Fibroblast of lung (primary cell): ENCODE measurements around the gene CTSW. TPM values are rescaled to one million over a fixed set of nuclear protein-coding genes. Genes with fewer than 3 reads are reported as not detected.

Experiments used
- DNase-seq, 2 donors: peaks; one replicate each; pipeline versions ENCODE4 v3.0.0 to v3.0.0-alpha.2; 2010; ENCODE audit warnings: low read depth in 2 of 2
- H2AFZ ChIP-seq: 2 replicates; pipeline ENCODE4 v1.5.1; 2012; ENCODE audit warnings: low read length, control low read depth, inconsistent platforms
- H3K27ac ChIP-seq: 2 replicates; pipeline ENCODE4 v1.5.1; 2011; ENCODE audit warnings: low read length, control low read depth; ENCODE audit not compliant: insufficient read depth
- H3K27me3 ChIP-seq: 2 replicates; pipeline ENCODE4 v1.5.1; 2011; ENCODE audit warnings: mild to moderate bottlenecking, low read length; ENCODE audit not compliant: control insufficient read depth, insufficient read depth
- H3K36me3 ChIP-seq: 2 replicates; pipeline ENCODE4 v1.5.1; 2011; ENCODE audit warnings: low read length; ENCODE audit not compliant: control insufficient read depth, insufficient read depth
- H3K4me1 ChIP-seq: 2 replicates; pipeline ENCODE4 v1.5.1; 2011; ENCODE audit warnings: low read length; ENCODE audit not compliant: control insufficient read depth, insufficient read depth; ENCODE audit errors: extremely low read depth
- H3K4me2 ChIP-seq: 2 replicates; pipeline ENCODE4 v1.5.1; 2011; ENCODE audit warnings: low read length, control low read depth; ENCODE audit not compliant: insufficient read depth; ENCODE audit errors: extremely low read depth
- H3K4me3 ChIP-seq, 4 experiments: fragments of 200-600 bp in 1 of 4; sonication (generic) in 1 of 4; replicated peaks in 1 of 4; 2 replicates each; pipeline ENCODE4 v1.5.1; 2011 to 2016; ENCODE audit warnings: low read length in 4 of 4, low read depth in 3 of 4, mild to moderate bottlenecking in 3 of 4, control low read depth in 2 of 4, inconsistent platforms in 1 of 4, mixed read lengths in 1 of 4; ENCODE audit not compliant: insufficient read depth in 1 of 4; ENCODE audit errors: control extremely low read depth in 1 of 4
- H3K79me2 ChIP-seq: 2 replicates; pipeline ENCODE4 v1.5.1; 2012; ENCODE audit warnings: mild to moderate bottlenecking, low read length, inconsistent platforms; ENCODE audit not compliant: control insufficient read depth, insufficient read depth
- H3K9ac ChIP-seq: 2 replicates; pipeline ENCODE4 v1.5.1; 2011; ENCODE audit warnings: mild to moderate bottlenecking, low read length, control low read depth; ENCODE audit not compliant: insufficient read depth
- H3K9me3 ChIP-seq: 2 replicates; pipeline ENCODE4 v1.5.1; 2012; ENCODE audit warnings: low read depth, low read length; ENCODE audit not compliant: control insufficient read depth, insufficient read depth
- H4K20me1 ChIP-seq: 2 replicates; pipeline ENCODE4 v1.5.1; 2011; ENCODE audit warnings: low read length; ENCODE audit not compliant: control insufficient read depth, insufficient read depth; ENCODE audit errors: extremely low read depth
- CTCF ChIP-seq, 2 donors: IDR thresholded peaks in 1 of 2; conservative IDR thresholded peaks in 1 of 2; 1 replicate in 1 of 2; 2 replicates in 1 of 2; pipeline ENCODE4 v1.5.1; 2011 to 2012; ENCODE audit warnings: low read length in 2 of 2, control low read depth in 1 of 2, inconsistent platforms in 1 of 2, low read depth in 1 of 2, mild to moderate bottlenecking in 1 of 2
- EZH2 ChIP-seq: IDR thresholded peaks from 2 replicates; pipeline ENCODE4 v1.5.1; 2012; ENCODE audit warnings: low read length, control low read depth, mild to moderate bottlenecking; ENCODE audit errors: missing control alignments
- polyA plus RNA-seq, 2 donors: library from polyadenylated mRNA; depleted of rRNA in 1 of 2; stranded (reverse) in 1 of 2; unstranded in 1 of 2; fragments of >200 nt; gene quantifications; 2 replicates each; pipeline ENCODE4 v1.2.1, GENCODE V29; 2011 to 2012; ENCODE audit warnings: missing spikeins in 1 of 2
- total RNA-seq: library from RNA; depleted of rRNA; stranded (reverse); fragments of >200 nt; gene quantifications from 2 replicates; pipeline ENCODE4 v1.2.1, GENCODE V29; 2014

Gene CTSW
- total and polyA plus RNA-seq, 2 donors (not counting 1 experiment from before 2014, with no cell fraction given): not detected

- Histone ChIP-seq H3K4me3 (no peak overlapping the region), H3K4me1 (peaks cover 13% of the 10 kb centered on the region), H4K20me1 (peaks cover 4% of the 10 kb centered on the region), H3K79me2 (peaks cover 31% of the 10 kb centered on the region), H3K27ac (no peak overlapping the region), H3K9me3 (no peaks in the 10 kb centered on the region), H3K4me2 (no peak overlapping the region), H3K36me3 (peaks cover 45% of the 10 kb centered on the region), H3K9ac (no peak overlapping the region), H2AFZ (no peak overlapping the region), H3K27me3 (no peaks in the 10 kb centered on the region)
- TF ChIP-seq EZH2 (no peak), CTCF (conservative IDR thresholded peaks at IDR 0.05 in 1 of 2, IDR thresholded peaks at IDR 0.05 in 1 of 2; ENCODE audit: low read depth in 1 of 2, low read length in 2 of 2) (peak; percentile 26 to 61)
- no peak for DNase-seq
Measured at GRCh38 chr11:65851083-65851579, 28.5 kb upstream of the CTSW start.

GRCh38 chr11:65851811-65852507 is 27.7 kb upstream of the CTSW start:
- Histone ChIP-seq H4K20me1 (peaks cover 8% of the 10 kb centered on the region), H3K9ac (no peak overlapping the region), H3K79me2 (peaks cover 40% of the 10 kb centered on the region), H3K36me3 (peaks cover 52% of the 10 kb centered on the region), H3K9me3 (no peaks in the 10 kb centered on the region), H3K4me3 (no peak overlapping the region), H3K27me3 (no peaks in the 10 kb centered on the region), H2AFZ (no peak overlapping the region), H3K4me2 (no peak overlapping the region), H3K4me1 (peaks cover 16% of the 10 kb centered on the region), H3K27ac (no peak overlapping the region)
- TF ChIP-seq CTCF (conservative IDR thresholded peaks at IDR 0.05 in 1 of 2, IDR thresholded peaks at IDR 0.05 in 1 of 2; ENCODE audit: low read depth in 1 of 2, low read length in 2 of 2) (no peak), EZH2 (no peak)
- DNase-seq: no peak

- Histone ChIP-seq H3K4me3 (no peak overlapping the region), H3K9me3 (no peaks in the 10 kb centered on the region), H3K4me1 (peaks cover 16% of the 10 kb centered on the region), H2AFZ (no peak overlapping the region), H3K27me3 (no peaks in the 10 kb centered on the region), H3K9ac (no peak overlapping the region), H3K4me2 (no peak overlapping the region), H3K79me2 (peaks cover 47% of the 10 kb centered on the region), H3K27ac (no peak overlapping the region), H4K20me1 (peaks cover 8% of the 10 kb centered on the region), H3K36me3 (peaks cover 52% of the 10 kb centered on the region)
- TF ChIP-seq EZH2 (no peak), CTCF (conservative IDR thresholded peaks at IDR 0.05 in 1 of 2, IDR thresholded peaks at IDR 0.05 in 1 of 2; ENCODE audit: low read depth in 1 of 2, low read length in 2 of 2) (no peak)
- DNase-seq: no peak
Measured at GRCh38 chr11:65852508-65853245, 27.0 kb upstream of the CTSW start.
